Cardiac muscle cell (in vitro differentiated cells and primary cell): ENCODE results near the gene HEYL. TPM values are rescaled to one million over a fixed set of nuclear protein-coding genes. Genes with fewer than 3 reads are reported as not detected.

ENCODE experiments used
- DNase-seq, 2 donors: peaks; one replicate each; pipeline versions ENCODE4 v3.0.0 to v3.0.0-alpha.2; 2010 to 2017; ENCODE audit warnings: low read depth in 1 of 2, low spot score in 1 of 2
- H3K27ac ChIP-seq: fragments of 200-600 bp; sonication (generic); 2 replicates; pipeline ENCODE4 v1.5.1; 2016
- H3K27me3 ChIP-seq: fragments of 200-600 bp; sonication (generic); 2 replicates; pipeline ENCODE4 v1.6.0; 2016; ENCODE audit warnings: control low read depth
- H3K36me3 ChIP-seq: fragments of 200-600 bp; sonication (generic); 2 replicates; pipeline ENCODE4 v1.5.1; 2016; ENCODE audit warnings: control low read depth
- H3K4me1 ChIP-seq: fragments of 200-600 bp; sonication (generic); 2 replicates; pipeline ENCODE4 v1.8.1; 2017; ENCODE audit warnings: low read depth, mild to moderate bottlenecking, mixed run types
- H3K4me3 ChIP-seq: fragments of 200-600 bp; sonication (generic); 2 replicates; pipeline ENCODE4 v1.5.1; 2016; ENCODE audit warnings: mild to moderate bottlenecking
- H3K9me3 ChIP-seq: fragments of 200-600 bp; sonication (generic); 2 replicates; pipeline ENCODE4 v1.5.1; 2017; ENCODE audit warnings: low read depth, mild to moderate bottlenecking, control low read depth
- CTCF ChIP-seq: IDR thresholded peaks from 2 replicates; pipeline ENCODE4 v1.5.1; 2012; ENCODE audit warnings: low read depth, mild to moderate bottlenecking, low read length
- polyA plus RNA-seq: library from polyadenylated mRNA; unstranded; fragments of >200 nt; fragmentation: Nextera tagmentation; extraction: Ambion mirVana; gene quantifications from 2 replicates; pipeline ENCODE4 v1.2.1, GENCODE V29; 2016
- total RNA-seq: library from RNA; depleted of rRNA; stranded (reverse); fragments of >200 nt; gene quantifications from 2 replicates; pipeline ENCODE4 v1.2.3, GENCODE V29; 2016

The HEYL gene
- total and polyA plus RNA-seq, 2 experiments from 2014 or later: 0.71 to 1.0 TPM

GRCh38 chr1:39684313-39684664 is 44.8 kb upstream of the HEYL start:
- no peak for TF ChIP-seq CTCF
- Histone ChIP-seq H3K9me3 (no peaks in the 10 kb centered on the region), H3K36me3 (no peaks in the 10 kb centered on the region), H3K27me3 (peaks cover 96% of the 10 kb centered on the region), H3K4me3 (no peak overlapping the region), H3K4me1 (no peaks in the 10 kb centered on the region), H3K27ac (no peak overlapping the region)
- DNase-seq: no peak

- Histone ChIP-seq H3K27ac (no peak overlapping the region), H3K27me3 (peaks cover 96% of the 10 kb centered on the region), H3K36me3 (no peaks in the 10 kb centered on the region), H3K4me3 (no peak overlapping the region), H3K9me3 (no peaks in the 10 kb centered on the region), H3K4me1 (no peaks in the 10 kb centered on the region)
- peak in 1 of 2 donors; percentile 48 for DNase-seq
- TF ChIP-seq CTCF: no peak
These were observed 44.3 kb upstream of the HEYL start for GRCh38 chr1:39683591-39684312.

- Histone ChIP-seq H3K27ac (no peak overlapping the region), H3K27me3 (peaks cover 96% of the 10 kb centered on the region), H3K4me3 (no peak overlapping the region), H3K9me3 (no peaks in the 10 kb centered on the region), H3K4me1 (no peaks in the 10 kb centered on the region), H3K36me3 (no peaks in the 10 kb centered on the region)
- DNase-seq: no peak
- TF ChIP-seq CTCF: no peak
These were observed 42.6 kb upstream of the HEYL start for GRCh38 chr1:39681999-39682398.

- Histone ChIP-seq H3K4me3 (no peak overlapping the region), H3K9me3 (no peaks in the 10 kb centered on the region), H3K27me3 (peaks cover 96% of the 10 kb centered on the region), H3K36me3 (no peaks in the 10 kb centered on the region), H3K4me1 (no peaks in the 10 kb centered on the region), H3K27ac (no peak overlapping the region)
- TF ChIP-seq CTCF: no peak
- DNase-seq: no peak
These were observed 41.9 kb upstream of the HEYL start for GRCh38 chr1:39681294-39681693.

GRCh38 chr1:39680751-39681150 is 41.3 kb upstream of the HEYL start:
- Histone ChIP-seq H3K9me3 (no peaks in the 10 kb centered on the region), H3K27me3 (peaks cover 93% of the 10 kb centered on the region), H3K4me3 (no peak overlapping the region), H3K36me3 (no peaks in the 10 kb centered on the region), H3K27ac (no peak overlapping the region), H3K4me1 (no peaks in the 10 kb centered on the region)
- DNase-seq: no peak
- no peak for TF ChIP-seq CTCF
